Urothelium cell line (cell line): Measurements from ENCODE around the gene SHF.
"Not testable (repeated sequence)": the region's sequence is repeated elsewhere in the genome, so short reads cannot be mapped to it uniquely, and the experiment has no call there.

Experiments used
- DNase-seq: peaks from one replicate; pipeline ENCODE4 v3.0.0; 2011; ENCODE audit warnings: low spot score, mixed read lengths
- FAIRE-seq: peaks from 2 replicates; lab custom pipeline; 2011; peaks lifted over from hg19 to GRCh38; lab: Jason Lieb, UNC

Gene SHF

DNA sequence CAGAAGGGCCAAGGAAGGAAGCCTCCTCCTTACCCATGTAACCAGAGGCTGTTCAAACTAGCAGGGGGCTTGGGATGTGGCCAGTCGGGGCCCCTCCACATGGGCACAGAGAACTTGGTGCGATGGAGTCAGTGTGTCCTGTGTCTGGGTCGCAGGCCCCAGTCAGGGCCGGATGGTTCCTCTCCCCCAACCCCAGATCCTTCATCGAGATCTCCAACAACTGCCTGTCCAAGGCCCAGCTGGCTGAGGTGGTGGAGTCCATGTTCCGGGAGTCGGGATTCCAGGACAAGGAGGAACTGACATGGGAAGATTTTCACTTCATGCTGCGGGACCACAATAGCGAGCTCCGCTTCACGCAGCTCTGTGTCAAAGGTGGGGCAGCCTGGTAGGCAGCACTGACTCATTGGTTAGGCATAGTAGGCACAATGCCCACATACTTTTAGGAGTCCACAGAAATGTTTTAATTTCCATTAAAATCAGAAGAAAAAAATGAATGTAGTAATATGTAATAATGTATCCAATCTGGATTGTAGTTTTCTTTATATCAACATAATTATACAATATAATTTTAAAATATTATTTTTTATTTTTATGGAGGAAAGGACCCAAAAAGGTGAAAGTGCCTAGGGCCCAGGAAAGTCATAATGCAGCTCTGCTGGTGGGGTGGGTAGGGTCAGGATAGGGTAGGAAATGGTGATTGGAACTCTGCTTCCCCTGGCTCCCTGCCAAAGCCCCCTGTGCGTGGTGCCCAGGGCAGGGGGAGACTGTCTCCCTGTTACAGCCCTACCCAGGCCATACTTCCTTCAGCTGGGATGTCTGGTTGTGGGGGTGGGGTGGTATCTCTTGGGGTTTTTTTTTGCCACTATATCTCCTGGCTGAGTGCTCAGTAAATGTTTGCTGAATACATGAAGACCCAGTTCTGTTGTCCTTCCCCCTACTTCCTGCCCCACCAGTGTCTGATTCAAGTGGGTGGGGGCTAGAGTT lies 39.4 kb downstream of the SHF start:
- no peak for DNase-seq
- no peak for FAIRE-seq

DNA sequence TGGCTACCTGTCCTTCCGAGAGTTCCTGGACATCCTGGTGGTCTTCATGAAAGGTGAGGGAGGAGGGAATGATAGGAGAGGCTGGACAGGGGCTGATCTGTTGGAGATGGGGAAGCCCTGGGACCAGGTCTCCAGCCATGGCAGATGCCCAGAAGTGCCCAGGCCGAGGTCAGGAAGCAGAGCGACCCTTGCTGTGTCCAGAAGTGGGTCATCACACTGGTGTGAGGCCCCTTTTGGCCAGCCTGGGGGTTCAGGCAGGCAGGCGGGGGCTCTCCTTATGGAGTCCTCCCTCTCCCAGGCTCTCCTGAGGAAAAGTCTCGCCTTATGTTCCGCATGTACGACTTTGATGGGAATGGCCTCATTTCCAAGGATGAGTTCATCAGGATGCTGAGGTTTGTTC lies 40.2 kb downstream of the SHF start:
- no peak for DNase-seq
- FAIRE-seq = no peak

DNA sequence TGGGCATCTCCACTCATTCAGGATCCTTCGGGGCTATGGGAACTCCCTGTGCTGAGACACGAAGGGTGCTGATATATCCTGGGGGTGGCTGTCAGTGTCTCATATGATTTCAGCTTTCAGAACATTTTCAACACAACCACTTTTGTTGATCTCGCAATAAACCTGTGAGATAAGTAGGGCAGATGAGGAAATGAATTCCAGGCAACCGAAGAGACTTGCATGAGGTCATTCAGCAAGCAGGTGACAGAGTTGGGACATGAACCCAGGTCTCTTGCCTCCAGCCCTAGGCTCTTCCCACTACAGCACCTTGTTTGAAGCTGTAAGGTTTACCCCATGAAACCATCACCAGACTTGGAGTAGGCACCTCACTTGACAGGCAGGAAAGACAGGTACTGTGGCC lies 41.4 kb downstream of the SHF start:
- no peak for DNase-seq
- FAIRE-seq = no peak

DNA sequence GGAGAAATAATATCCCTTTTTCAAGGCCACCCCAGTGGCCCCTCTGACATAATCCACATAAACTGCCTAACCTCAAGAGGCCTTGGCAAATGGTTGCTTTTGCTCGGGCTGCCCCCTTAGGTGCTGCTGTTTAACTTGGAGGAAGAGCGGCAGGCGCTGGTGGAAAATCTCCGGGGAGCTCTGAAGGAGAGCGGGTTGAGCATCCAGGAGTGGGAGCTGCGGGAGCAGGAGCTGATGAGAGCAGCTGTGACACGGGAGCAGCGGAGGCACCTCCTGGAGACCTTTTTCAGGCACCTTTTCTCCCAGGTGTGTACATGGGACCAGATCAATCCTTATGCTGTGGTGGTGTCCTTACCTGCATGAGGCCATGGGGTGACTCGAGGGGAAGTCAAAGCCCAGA lies 43.0 kb downstream of the SHF start:
- no peak for DNase-seq
- no peak for FAIRE-seq

DNA sequence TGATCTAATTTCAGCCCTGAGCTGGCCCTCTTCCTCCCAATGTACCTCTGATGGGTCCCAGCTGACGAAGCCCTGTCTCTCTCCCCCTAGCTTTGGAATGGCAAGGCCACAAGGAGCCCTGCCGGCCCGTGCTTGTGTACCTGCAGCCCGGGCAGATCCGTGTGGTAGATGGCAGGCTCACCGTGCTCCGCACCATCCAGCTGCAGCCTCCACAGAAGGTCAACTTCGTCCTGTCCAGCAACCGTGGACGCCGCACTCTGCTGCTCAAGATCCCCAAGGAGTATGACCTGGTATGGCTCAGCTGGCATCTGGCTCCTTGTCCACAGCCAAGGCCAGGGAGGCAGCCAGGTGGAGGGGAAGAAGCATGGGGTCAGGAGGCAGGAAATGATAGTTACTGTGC lies 43.8 kb downstream of the SHF start:
- DNase-seq = no peak
- no peak for FAIRE-seq

DNA sequence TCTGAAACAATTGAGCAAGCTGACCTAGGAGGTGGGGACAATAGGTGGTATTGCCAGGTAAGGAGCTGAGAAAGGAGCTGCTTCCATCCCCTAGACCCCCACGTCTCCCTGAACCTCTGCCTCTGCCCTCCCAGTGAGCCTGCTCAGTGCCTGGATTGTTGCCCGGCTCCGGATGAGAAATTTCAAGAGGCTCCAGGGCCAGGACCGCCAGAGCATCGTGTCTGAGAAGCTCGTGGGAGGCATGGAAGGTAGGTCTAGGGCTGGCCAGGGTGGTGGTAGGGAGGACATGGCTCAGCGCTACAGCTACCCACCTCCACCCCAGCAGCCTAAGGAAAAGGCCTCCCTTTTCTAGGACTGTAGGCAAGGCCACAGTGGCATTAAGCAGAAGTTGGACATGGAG lies 44.7 kb downstream of the SHF start:
- DNase-seq (no peak), FAIRE-seq (no peak)

DNA sequence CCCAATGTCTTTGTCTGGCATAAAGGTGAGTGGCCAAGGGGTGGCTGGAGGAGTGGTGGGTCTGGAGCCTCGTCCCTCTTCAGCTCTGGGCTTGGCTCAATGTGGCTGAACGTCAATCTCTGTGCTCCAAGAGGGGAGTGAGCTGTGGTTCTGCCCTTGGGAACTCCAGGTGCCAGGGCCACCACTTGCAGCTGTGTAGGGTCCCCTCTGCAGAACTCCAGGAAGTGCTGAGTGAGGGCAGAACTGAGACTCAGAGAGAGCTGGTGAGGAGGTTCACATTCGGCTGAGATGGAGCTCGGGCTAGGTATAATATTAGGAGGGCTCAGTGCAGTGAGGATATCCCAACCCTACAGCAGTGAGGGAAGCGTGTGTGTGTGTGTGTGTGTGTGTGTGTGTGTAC lies 46.4 kb downstream of the SHF start:
- no peak for FAIRE-seq
- no peak for DNase-seq

DNA sequence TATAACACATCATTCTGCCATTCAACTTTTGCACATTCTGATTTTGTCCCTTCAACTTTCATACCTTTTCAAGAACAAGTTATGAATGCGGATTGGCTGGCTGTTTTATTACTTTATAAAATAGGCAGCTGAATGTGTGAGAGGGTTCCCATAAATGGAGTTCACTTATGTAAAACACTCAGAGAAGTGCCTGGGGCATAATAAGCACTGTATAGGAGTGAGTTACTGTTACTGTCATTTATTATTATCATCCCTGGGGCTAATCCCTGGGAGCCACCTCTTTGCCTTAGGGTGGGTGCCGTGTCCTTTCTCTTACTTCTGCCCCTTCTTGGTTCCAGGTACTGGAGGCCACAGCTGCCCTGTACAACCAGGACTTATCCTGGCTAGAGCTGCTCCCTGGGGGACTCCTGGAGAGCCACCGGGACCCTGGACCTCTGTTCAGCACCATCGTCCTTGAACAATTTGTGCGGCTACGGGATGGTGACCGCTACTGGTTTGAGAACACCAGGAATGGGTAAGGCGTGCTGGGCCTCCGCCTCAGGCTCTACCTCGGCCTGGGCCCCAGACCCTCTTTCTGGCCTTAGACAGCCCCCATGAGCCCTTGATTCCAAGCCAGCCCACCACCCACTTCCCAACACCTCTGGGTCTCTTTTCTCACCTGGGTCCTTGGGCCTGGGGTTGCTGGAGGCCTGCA lies 47.1 kb downstream of the SHF start:
- DNase-seq = no peak
- FAIRE-seq = no peak

DNA sequence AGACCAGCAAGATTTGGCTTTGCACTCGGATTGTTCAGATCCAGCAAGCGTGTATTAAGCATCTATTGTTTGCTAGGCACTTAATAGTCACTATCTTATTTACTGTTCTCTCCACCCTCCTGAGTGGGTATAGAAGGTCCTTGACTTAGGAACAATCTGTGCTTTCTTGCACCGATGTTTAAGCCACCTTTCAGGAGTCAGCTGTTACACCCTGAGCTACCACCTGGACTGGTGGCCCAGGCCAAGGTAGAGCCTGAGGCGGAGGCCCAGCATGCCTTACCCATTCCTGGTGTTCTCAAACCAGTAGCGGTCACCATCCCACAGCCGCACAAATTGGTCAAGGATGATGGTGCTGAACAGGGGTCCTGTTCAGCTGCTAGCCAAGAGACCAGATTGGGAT lies 48.0 kb downstream of the SHF start:
- no peak for DNase-seq
- FAIRE-seq = no peak

DNA sequence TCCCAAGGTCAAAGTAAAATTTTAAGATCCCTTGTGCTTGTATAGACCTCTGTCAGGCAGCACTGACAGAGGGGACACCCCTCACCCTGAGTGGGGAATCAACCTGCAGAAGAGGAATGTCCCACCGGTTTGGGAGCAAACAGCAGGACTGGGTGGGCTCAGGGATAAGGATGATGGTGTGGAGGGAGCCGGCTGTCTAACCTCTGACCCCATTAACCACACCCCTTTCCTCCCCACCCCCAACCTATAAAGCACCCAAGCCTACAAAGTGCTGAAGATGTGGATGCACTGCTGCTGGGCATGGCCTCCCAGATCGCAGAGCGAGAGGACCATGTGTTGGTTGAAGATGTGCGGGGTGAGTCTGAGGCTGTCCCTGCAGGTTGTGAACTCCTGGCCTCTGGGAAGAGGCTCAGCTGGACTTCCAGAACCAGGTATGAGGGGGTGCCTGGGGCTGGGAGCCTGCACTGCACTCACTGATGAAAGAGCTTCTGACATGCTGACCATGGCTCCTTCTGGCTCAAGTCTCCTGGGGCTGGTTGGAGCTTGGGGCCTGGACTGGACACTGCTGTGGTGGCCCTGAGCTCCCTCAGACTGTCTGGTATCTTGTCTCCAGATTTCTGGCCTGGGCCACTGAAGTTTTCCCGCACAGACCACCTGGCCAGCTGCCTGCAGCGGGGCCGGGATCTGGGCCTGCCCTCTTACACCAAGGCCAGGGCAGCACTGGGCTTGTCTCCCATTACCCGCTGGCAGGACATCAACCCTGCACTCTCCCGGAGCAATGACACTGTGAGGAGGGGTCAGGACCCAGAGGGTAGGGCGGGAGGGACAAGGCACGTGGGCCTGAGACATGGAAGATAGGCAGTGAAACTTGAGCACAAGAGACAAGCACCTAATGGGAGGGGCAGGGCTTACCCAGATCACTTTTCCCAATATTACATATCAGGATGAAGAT lies 48.7 kb downstream of the SHF start:
- no peak for DNase-seq
- FAIRE-seq = no peak

DNA sequence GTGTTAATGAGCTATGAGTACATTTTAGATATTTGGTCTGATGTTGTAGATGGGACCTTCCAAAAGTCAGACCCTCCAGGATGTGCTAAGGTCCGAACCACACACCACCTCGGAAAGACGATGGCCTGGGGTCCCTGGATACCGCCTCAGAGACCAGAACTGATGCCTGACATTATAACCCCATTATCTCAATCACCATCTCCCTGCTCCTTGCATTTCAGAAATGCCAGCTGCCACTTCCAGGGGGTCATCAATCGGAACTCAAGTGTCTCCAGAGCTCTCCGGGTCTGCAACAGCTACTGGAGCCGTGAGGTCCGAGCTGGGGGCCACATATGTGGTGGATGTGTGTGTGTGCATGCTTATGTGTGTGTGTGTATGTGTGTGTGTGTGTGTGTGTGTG lies 50.1 kb downstream of the SHF start:
- DNase-seq (no peak), FAIRE-seq (no peak)

DNA sequence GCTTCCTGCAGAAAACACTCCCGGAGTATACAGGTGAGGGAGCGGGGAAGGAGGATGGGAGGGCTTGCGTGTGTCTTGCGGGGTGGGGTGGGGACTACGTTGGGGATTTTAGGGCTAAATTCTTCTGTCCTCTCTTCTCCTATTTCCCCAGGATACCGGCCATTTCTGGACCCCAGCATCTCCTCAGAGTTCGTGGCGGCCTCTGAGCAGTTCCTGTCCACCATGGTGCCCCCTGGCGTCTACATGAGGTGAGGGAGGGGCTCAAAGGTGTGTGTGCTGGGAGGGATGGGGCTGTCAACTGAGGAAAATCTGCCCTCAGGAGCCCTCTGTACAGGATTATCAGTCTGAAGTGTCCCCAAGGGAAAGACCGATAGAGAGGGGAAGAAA lies 51.4 kb downstream of the SHF start:
- FAIRE-seq = no peak
- DNase-seq = no peak

DNA sequence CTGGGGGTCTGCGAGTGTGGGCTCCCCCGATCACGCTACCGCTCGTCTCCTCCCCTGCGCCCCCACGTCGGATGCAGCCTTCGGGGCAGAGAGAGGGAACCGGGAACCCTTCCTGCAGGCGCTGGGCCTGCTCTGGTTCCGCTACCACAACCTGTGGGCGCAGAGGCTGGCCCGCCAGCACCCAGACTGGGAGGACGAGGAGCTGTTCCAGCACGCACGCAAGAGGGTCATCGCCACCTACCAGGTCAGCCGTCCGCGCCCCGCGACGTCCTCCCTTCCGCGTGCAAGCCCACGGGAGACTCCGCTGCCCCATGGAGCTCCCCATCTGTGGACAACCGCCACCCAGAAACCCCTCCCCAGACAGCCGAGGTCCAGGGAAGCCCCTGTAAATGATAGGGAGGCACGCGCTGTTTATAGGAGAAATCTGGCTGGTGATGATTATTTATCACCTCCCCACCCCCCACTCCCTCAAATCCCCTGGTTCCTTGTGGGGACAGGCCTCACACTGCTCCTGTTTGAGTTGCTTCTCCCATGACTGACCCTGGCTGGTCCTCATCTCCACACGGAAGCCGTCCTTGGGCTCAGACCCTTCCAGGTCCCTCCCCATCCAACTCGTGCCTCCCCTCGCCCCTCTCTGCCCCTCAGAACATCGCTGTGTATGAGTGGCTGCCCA lies 51.9 kb downstream of the SHF start:
- FAIRE-seq, DNase-seq: not testable (repeated sequence)

DNA sequence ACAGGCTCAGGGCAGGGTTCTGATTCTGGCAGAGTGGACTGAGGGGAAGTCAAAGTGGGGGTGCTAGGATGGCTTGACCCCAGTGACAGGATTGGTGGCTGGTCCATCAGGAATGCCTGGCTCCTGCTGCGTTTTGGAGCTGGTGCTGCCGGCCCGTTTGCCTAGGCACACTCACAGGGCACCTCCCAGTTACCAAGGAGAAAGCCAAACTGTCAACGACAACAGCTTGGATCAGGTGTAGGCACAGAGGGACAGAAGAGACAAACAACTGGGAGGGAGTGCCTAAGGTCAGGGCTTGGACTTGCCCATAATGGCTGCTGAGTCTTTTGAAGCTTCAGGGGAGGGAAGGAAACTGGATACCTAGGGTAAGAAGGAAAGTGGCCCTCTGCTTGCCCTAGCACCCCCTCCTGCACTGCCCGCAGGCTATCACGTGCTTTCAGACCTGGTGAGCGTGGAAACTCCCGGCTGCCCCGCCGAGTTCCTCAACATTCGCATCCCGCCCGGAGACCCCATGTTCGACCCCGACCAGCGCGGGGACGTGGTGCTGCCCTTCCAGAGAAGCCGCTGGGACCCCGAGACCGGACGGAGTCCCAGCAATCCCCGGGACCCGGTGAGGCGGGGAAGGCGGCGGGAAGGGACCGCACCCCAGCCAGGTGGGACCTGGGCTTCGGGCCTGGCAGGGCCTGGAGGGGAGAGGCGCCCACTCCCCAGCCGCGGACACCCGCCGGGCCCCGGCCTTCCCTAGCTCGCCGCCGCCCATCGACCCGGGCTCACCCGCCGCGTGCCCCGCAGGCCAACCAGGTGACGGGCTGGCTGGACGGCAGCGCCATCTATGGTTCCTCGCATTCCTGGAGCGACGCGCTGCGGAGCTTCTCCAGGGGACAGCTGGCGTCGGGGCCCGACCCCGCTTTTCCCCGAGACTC lies 52.8 kb downstream of the SHF start:
- no peak for FAIRE-seq
- DNase-seq = no peak

DNA sequence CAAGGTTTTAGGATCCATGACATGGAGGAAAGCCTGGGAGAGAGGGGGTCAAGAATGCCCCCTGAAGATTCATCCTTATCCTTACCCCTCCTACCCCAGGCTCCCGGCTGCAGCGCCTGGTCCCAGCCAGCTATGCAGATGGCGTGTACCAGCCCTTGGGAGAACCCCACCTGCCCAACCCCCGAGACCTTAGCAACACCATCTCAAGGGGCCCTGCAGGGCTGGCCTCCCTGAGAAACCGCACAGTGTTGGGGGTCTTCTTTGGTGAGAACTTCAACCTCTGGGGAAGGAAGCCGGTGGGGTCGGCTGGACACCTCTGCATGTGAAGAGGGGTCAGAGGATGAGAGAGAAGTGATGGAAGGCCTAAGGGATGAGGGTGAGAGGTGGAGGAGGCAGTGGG lies 53.7 kb downstream of the SHF start:
- FAIRE-seq (no peak), DNase-seq (no peak)

DNA sequence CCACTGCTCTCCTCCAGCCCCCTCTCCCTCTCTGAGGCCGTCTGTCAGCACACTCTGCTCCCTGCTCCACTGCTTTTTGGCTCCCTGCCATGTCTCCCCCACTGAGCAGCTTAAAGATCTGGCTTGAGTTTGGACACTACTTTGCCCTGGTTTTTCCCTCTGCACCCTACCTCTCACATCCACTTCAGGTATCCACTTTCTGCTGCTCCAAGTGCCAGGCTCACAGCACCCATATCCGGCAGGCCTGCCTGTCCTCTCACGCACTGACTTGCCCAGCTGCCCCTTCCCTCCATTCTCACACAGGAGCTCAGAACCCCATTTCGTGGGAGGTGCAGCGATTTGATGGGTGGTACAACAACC lies 54.2 kb downstream of the SHF start:
- no peak for DNase-seq
- no peak for FAIRE-seq

DNA sequence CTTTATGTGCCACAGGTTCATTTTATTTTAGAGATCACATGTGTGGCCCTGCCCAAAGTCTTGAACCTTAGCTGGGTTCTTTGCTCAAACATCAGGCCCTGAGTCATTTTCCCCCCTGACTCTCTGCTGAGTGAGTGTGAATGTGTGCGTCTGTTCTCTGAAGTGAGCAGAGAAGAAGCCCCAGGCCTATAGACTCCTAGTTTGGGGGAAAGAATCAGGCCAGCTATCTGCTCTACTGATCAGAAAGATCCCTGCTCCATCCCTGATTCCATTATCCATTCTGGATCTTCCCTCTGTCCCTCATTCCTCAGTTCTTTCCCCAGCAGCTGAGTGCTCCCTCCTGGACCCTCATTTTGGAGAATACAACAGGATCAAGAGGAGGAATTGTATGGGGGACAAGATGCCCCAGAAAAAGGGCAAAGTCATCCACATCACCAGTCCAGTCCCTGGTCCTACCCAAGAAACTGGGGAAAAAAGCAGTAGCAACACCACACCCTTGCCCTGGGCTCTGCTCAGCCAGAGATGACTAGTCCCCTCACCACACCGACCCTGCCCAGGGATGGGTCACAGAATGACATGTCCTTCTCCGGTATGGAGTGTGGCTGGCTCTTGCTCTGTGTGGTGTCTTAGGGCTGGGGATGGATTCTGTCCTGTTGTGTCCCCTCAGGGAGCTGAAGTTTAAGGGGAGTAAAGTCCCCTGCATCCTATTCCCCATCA lies 54.8 kb downstream of the SHF start:
- FAIRE-seq (no peak), DNase-seq (no peak)

DNA sequence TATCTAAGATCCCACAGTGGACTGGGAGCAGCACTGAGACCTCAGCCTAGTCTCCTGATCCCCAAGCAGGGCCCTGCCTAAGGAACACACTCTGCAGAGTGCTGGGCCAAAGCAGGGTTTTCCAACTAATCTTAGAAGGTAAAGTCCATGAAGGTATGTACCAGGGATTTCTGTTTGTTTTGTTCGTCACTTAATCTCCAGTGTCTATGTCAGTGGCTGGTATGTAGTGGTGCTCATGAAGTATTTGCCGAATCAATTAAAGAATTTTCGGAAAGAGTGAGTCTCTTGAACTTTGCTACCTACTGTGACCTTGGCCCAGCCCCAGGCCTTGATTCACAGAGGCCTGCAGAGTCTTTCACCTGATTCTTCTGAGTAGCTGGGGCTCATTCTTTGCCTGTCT lies 56.3 kb downstream of the SHF start:
- FAIRE-seq (no peak), DNase-seq (no peak)
